Femur (tissue), 1 donor: ENCODE measurements around the gene TMIGD2.
"Not testable (repeated sequence)": the region's sequence is repeated elsewhere in the genome, so short reads cannot be mapped to it uniquely, and the experiment has no call there.

ENCODE experiments used
- DNase-seq: peaks from one replicate; pipeline ENCODE4 v3.0.0-alpha.2; 2017

The TMIGD2 gene

GRCh38 chr19:4266253-4267000 is 35.8 kb downstream of the TMIGD2 start:
- DNase-seq, result no peak

- no peak for DNase-seq
Observed at GRCh38 chr19:4264812-4265211, 37.4 kb downstream of the TMIGD2 start.

- no peak for DNase-seq
Observed at GRCh38 chr19:4260613-4261191, 41.5 kb downstream of the TMIGD2 start.

- DNase-seq, result no peak
Observed at GRCh38 chr19:4258181-4258580, 44.0 kb downstream of the TMIGD2 start.

- DNase-seq, result no peak
Observed at GRCh38 chr19:4257025-4257424, 45.2 kb downstream of the TMIGD2 start.

- DNase-seq, result no peak
Observed at GRCh38 chr19:4256563-4256962, 45.6 kb downstream of the TMIGD2 start.

GRCh38 chr19:4246767-4247593 is 55.2 kb downstream of the TMIGD2 start, which contains the start of gene YJU2:
YJU2 (plus strand) TSS chr19:4247080; CDS start chr19:4247147, 67 bp downstream.
- DNase-seq, result peak; percentile 99

GRCh38 chr19:4245938-4246337 is 56.3 kb downstream of the TMIGD2 start:
- not testable (repeated sequence) for DNase-seq
